HG03025 (cell line): ENCODE data around the gene RASSF3.
A peak's percentile ranks its signal among the peaks of the same experiment; 100 is the strongest.
"Not testable (repeated sequence)": the region's sequence is repeated elsewhere in the genome, so short reads cannot be mapped to it uniquely, and the experiment has no call there.

Experiments
- ATAC-seq: cut with Tn5 transposase; IDR thresholded peaks from one replicate; pipeline ENCODE4 v1.9.1; 2021; ENCODE audit warnings: mild to moderate bottlenecking, moderate library complexity; ENCODE audit not compliant: unreplicated experiment, low FRiP score

Gene RASSF3

DNA sequence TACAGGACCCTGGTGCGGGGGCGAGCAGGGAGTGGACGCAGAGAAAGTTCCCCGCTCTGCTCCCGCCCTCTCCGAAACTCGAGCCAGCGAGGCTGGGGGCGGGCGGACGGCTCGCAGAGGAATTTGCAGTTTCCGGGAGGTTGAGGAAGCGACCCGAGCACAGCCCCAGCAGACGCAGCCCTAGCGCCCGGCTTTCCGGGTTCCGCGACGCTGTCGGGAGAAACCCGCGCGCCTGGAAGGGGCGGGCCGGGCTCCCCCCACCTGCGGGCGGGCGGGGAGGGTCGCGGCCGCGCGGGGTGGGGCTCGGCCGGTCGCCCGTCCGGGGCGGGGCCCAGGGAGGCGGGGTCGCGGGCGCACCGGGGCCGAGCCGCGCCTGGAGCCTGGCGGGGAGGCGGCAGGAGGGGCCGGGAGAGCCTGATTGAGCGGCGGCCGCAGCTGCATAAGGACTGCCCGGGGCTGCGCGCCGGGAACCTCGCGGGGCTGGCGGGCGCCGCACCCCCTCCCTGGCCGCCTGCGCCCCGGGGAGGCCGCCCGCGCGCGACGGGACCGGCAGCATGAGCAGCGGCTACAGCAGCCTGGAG, at the start of gene RASSF3:
TSS of gene RASSF3 (plus strand) at position 417 of the 581 bp plus-strand sequence. CDS start at position 555, 138 bp downstream.
- peak; percentile 47 for ATAC-seq

- no peak for ATAC-seq
Observed at GRCh38 chr12:64561302-64562136, 48.8 kb upstream of the RASSF3 start.

DNA sequence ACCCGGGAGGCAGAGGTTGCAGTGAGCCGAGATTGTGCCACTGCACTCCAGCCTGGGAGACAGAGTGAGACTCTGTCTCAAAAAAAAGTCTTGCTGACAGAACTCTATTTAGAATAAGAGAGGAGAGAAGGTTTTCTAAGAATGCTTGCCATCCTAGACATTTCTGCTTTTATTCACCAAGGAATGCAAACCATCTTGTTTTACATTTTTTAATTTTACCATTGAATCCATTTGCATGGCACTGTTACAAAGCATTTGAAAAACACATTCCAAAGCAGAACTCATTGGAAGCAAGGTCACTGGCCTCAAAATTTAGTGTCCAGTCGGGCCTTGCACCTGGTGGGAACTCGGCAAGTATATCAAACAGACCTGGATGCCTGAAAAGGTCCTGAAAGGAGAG, 44.2 kb upstream of the RASSF3 start:
- no peak for ATAC-seq

- no peak for ATAC-seq
Observed at GRCh38 chr12:64566831-64567517, 43.3 kb upstream of the RASSF3 start.

DNA sequence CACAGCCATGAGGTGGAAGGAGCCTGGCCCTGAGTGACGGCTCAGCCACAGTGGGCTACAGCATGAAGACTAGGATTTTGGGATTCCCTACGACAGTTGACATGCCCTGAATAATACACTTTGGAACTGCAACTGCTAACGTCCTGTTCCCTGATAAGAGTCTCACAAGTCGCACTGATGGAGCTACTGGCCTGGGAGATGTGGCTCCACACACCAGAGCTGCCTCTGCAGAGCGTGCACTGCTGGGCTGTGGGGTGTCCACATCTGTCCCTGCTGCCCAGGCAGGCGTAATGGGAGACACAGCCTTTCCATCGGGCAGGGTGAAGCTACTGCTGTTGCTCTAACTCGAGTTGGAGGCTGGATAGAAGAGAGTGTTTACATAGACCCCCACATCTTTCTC, 42.7 kb upstream of the RASSF3 start:
- ATAC-seq = no peak

GRCh38 chr12:64568298-64568697, 42.0 kb upstream of the RASSF3 start:
- no peak for ATAC-seq

GRCh38 chr12:64569923-64570691, 40.2 kb upstream of the RASSF3 start:
- ATAC-seq = no peak

DNA sequence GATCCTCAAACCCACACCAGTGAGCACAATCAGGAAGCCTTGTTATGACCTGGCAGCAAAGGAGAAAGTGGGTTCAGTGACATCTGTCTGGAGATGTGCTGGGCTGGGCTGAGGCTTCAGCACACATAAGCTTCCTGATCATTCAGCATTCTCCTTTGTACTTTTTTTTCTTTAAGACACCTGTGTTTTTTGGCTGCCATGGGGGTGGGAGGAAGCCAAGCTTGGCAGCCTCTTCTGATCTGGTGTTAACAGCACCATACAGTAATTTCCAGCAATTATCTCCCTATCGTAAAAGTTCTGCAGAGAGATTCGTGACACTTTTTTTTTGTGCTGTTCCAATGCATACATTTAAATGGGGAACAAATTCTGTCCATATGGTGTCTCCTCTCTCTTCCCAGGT, 38.9 kb upstream of the RASSF3 start:
- ATAC-seq = no peak

- ATAC-seq = no peak
Observed at GRCh38 chr12:64572241-64572640, 38.1 kb upstream of the RASSF3 start.

DNA sequence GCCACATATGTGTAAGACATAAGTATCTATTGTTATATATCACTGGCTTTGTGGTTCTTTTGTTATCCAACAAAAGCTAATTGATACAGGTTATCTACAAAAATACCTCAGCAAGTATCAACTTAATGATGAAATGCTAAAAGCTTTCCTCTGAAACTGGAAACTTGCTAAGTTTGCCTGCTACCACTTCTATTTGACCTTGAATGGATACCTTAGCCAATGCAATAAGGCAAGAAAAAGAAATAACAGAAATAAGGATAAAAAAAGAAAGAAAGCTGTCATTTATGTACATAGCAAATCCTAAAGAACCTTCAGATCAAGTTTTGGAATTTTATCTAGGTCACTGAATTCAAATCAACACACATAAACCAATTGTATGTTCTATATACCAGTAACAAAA, 35.5 kb upstream of the RASSF3 start:
- ATAC-seq = no peak

DNA sequence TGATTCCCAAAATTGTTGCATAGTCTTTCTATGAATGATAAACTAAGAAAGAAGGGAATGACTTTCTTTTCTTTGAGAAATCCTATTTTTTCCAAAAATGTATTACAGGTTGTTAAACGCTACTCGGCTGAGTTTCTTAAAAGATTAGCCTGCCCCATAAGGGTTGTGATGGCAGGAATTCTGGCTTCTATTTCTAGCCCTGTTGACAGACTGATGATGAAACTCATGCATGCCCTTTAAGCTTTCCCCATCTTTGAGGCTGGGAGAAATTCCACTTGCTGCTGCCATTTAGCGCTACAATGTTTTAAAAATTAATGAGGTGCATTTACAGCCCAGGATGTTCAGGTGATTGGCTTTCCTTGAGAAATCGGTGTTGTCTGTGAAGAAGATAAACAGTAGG, 33.2 kb upstream of the RASSF3 start:
- ATAC-seq = no peak

DNA sequence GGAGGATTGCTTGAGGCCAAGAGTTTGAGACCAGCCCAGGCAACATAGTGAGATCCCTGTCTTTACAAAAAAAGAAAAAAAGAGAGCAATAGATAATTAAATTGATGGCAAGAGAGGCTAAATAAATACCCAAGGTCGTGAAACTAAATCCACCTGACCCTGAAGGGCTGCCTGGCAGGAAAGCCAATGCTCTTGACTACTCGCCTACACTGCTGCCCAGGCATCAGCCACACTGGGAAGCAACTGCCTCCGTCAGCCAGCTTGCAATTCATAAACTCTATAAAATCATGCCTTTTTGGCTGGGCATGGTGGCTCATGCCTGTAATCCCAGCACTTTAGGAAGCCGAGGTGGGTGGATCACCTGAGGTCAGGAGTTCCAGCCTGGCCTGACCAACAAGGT, 31.7 kb upstream of the RASSF3 start:
- no peak for ATAC-seq

GRCh38 chr12:64580681-64581080, 29.6 kb upstream of the RASSF3 start:
- ATAC-seq = no peak

GRCh38 chr12:64582114-64582513, 28.2 kb upstream of the RASSF3 start:
- ATAC-seq = no peak

- ATAC-seq = no peak
Observed at GRCh38 chr12:64582862-64583261, 27.4 kb upstream of the RASSF3 start.

- not testable (repeated sequence) for ATAC-seq
Observed at GRCh38 chr12:64583395-64583770, 26.9 kb upstream of the RASSF3 start.

GRCh38 chr12:64583771-64584421, 26.4 kb upstream of the RASSF3 start:
- ATAC-seq = no peak

- ATAC-seq = no peak
Observed at GRCh38 chr12:64585104-64585503, 25.2 kb upstream of the RASSF3 start.

DNA sequence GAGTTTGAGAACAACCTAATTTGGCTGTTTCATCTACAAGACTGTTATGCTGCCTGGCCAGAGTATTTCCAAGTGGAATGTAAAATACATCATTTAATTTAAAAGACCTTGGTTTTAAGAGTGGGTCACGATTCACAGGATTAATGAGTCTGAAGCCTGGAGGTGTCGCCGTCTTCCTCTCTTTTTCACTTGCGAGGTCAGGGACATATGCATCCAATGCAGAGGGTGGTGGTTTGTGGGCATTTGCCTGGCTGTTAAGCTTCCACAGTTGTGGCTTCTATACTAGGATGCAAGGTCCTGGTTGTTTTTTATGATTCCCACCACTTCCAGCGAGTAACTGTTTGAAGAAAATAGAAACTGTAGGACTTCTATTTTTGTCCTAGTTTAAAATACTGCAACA, 22.8 kb upstream of the RASSF3 start:
- ATAC-seq = no peak

- no peak for ATAC-seq
Observed at GRCh38 chr12:64590183-64590582, 20.1 kb upstream of the RASSF3 start.
